Measurements from ENCODE around the gene OR6M1.

OR6M1 gene

DNA sequence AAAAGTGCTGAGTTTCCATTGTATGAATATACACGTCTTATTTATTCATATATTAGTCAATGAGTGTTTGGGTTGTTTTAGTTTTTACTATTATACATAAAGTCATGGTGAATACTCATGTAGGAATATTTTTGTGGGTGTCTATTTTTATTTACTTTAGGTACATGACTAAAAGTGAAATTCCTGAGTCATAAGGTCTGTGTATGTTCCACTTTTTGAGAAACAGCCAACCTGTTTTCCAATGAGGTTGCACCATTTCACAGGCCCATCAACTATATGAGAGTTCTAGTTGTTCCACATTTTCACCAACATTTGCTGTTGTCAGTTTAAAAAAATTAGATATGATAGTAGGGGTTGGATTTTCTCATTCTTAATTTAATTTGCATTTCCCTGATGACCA is 45.3 kb downstream of the OR6M1 start:
- Mint-ChIP-seq H3K27ac (no peak overlapping the region), H3K27me3 (peaks cover 28% of the 10 kb centered on the region), H3K36me3 (ENCODE audit: low read depth) (peaks cover 8% of the 10 kb centered on the region), H3K9me3 (peaks cover 20% of the 10 kb centered on the region), H3K4me3 (no peak overlapping the region), H3K4me1 (ENCODE audit: low read depth) (no peaks in the 10 kb centered on the region)

DNA sequence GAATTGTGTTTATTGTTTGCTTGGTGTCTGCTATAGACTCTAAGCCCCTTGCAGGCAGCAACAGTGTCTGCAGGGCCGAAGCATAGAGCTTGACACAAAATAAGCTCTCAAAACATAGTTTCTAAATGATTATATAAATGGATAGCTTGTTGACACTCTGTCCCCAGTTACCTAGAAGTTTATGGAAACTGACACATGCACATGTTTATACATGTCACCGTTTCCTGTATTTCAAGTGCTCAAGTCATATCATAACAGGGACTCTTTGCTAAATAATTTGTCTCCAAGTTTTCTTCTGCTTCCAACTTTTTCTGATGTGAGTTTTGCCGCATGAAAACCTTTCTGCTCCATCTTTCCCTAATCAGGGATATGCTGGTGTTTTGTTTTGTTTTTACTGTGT is 48.2 kb downstream of the OR6M1 start:
- Mint-ChIP-seq H3K4me1 (ENCODE audit: low read depth) (no peaks in the 10 kb centered on the region), H3K9me3 (peaks cover 13% of the 10 kb centered on the region), H3K27me3 (peaks cover 31% of the 10 kb centered on the region), H3K4me3 (no peak overlapping the region), H3K27ac (no peak overlapping the region), H3K36me3 (ENCODE audit: low read depth) (peaks cover 8% of the 10 kb centered on the region)

DNA sequence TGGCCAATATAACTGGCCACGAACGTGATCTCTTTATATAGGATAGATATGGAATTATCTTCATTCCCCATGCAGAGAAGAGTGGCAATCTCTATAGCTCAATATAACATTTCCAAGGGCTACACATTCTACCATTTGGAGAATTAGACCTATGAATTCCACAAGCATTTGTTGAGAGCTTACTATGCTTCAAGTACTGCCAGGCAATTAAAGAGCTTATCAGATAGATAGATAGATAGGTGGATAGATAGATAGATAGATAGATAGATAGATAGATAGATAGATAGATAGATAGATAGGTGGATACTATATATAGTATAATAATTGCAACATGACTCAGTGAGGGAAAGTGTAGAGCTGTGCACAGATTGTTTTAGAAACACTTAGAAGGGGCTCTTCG is 50.3 kb downstream of the OR6M1 start:
- Mint-ChIP-seq H3K27me3 (peaks cover 40% of the 10 kb centered on the region), H3K27ac (no peak overlapping the region), H3K4me3 (no peak overlapping the region), H3K36me3 (ENCODE audit: low read depth) (no peaks in the 10 kb centered on the region), H3K4me1 (ENCODE audit: low read depth) (no peaks in the 10 kb centered on the region), H3K9me3 (no peaks in the 10 kb centered on the region)

Data from stimulated activated naive CD8-positive, alpha-beta T cell treated with anti-CD3 and anti-CD28 coated beads, Interleukin-15, Interleukin-2, amounts not matched to agents 100 ng/mL and 50 ng/mL, for 24 hours (primary cell).